GM18861 (cell line): ENCODE measurements around the gene TMIE.
"Not testable (repeated sequence)": the region's sequence is repeated elsewhere in the genome, so short reads cannot be mapped to it uniquely, and the experiment has no call there.

Experiments
- ATAC-seq: cut with Tn5 transposase; IDR thresholded peaks from one replicate; pipeline ENCODE4 v1.9.1; 2021; ENCODE audit not compliant: unreplicated experiment

TMIE gene

GRCh38 chr3:46719044-46719565, 17.9 kb downstream of the TMIE start:
- no peak for ATAC-seq

- no peak for ATAC-seq
Measured at GRCh38 chr3:46719735-46720271, 18.6 kb downstream of the TMIE start.

- ATAC-seq, result no peak
Measured at GRCh38 chr3:46721009-46721408, 19.8 kb downstream of the TMIE start.

- ATAC-seq, result no peak
Measured at GRCh38 chr3:46722443-46722842, 21.3 kb downstream of the TMIE start.

- ATAC-seq, result no peak
Measured at GRCh38 chr3:46724424-46724823, 23.2 kb downstream of the TMIE start.

- no peak for ATAC-seq
Measured at GRCh38 chr3:46725621-46726314, 24.6 kb downstream of the TMIE start.

DNA sequence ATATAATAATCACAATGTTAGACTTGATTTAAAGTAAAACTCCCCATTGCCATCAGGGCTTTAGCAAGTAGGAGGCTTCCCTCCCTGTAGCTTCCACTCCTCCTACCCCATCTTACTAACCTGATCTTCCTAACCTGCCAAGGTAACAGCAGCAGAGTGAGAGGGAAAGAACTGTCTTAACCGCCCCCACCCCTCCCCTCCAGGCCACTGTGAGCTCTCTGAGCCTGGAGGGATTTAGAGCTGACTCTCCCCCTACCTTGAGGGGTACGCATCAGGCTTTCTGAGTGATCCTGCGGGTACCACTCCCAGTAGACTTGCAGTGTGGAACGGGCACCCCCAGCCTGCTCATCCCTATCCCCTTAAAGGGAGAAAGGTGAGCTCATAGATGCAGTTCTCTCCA, 27.8 kb downstream of the TMIE start:
- no peak for ATAC-seq

DNA sequence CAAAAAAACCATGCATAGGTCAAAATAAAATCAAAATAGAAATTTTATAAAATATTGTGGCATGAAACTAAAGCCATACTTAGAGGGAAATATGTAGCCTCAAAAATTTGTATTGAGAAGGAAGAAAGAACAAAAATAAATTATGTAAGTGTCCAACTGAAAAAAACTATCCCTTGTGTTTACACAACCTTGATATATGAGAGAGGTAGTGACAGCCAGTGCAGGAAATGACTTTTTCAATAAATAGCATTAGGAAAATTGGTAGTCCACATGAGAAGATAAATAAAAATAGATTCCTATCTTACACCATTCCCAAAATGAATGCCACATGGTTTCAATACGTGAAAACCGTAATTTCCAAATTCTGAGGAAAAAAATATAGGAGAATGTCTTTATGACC, 29.6 kb downstream of the TMIE start:
- no peak for ATAC-seq

- ATAC-seq, result no peak
Measured at GRCh38 chr3:46731795-46732194, 30.6 kb downstream of the TMIE start.

DNA sequence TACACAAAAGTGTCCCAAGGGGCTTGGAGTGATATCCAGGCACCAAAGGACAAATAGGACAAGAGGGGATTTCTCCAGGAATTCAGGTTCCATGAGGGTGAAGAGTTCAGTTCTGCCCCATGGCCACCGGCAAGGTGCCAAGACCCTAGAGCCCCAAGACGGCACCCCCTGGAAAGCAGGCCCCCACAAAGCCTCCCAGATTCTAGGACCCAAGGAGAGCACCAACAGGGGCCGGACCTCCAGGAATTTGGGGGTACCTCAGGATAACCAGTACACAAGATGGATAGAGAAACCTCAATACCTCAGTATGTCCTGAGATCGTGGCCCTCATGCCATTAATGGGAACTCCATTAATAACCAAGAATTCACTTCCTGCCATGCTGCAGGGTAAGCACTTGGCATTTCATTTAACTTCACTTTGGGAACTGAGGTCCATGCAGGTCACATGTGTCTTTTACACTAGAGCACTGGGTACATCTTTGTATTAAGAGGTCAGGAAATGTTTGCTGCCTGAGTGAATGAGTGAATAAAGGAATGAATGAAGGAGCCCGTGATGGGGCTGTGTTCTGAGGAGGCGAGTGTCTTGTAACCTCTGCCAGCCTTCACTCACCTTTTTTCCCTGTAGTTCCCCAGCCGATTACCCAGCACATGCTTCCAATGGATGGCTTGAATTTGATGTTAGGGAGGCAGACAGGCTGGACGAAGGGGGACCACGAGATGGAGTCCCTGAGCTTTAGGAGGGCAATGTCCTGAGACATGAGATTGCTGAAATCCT, 32.0 kb downstream of the TMIE start:
- ATAC-seq, result no peak

DNA sequence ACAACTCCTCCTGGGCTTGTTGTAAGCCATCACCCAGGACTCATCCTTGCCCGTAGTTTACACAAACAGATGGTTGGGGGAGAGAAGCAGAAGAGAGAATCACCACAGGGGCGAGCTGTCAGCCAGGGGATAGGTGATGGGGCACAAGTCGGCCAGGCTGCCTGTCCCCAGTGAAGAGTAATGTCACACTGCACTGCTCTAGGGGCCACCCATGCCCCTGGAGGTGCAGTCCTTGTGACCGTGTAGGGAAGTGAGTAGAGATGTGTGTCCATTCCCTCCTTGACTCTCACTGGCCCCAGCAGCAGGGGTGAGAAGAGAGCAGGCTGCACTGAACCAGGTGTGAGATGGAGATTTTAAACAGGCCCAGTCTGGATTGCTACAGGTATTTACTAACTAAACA, 33.6 kb downstream of the TMIE start:
- no peak for ATAC-seq

- no peak for ATAC-seq
Measured at GRCh38 chr3:46736006-46736872, 35.0 kb downstream of the TMIE start.

- no peak for ATAC-seq
Measured at GRCh38 chr3:46737329-46737731, 36.1 kb downstream of the TMIE start.

GRCh38 chr3:46739565-46739964, 38.4 kb downstream of the TMIE start:
- ATAC-seq, result not testable (repeated sequence)

DNA sequence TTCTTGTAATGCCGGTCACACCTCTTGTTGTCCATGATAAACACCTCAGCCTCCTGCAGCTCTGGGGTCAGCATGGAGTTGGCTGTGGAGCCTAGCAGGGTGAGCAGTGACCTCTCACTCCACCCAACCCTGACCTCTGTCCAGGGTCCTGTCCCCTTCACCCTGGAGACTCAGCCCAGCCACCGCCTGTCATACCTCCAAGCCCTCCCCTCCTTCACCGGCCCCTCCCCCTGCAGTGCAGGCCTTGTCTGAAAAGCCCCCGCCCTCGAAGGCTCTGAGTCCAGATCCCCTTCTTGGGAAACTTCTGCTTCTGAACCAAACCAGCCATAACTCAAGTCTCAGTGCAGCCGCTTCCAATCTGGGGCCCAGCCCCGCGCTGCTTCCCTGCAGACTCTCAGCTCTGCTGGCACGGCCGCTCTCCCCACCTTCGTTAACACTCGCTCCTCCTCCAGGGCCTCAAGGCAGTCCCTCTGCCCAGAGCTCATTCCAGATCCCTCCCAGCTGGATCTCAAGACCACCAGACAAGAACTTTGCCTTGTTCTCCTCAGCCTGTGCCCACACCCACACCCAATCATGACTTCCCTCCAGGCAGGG, 41.9 kb downstream of the TMIE start:
- no peak for ATAC-seq

GRCh38 chr3:46746711-46747110, 45.5 kb downstream of the TMIE start:
- no peak for ATAC-seq

DNA sequence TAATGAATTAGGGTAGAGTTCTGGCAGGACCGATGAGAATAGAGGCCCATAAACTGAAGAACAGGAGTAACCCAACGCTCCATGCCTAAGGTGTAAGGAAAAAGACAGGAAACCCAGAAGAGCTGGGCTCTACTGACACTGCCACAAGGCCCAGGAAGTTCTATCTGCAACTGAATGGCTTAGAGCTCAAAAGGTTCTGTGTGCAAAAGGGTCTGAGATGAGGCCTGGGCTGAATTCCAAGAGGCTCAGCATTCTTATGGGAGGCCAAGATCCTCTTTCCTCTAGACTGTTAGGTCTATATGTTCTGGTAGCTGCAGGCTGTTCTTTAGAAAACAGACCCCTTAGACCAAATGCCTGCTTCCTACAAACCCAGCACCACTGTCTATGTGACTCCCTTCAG, 47.0 kb downstream of the TMIE start:
- no peak for ATAC-seq

- no peak for ATAC-seq
Measured at GRCh38 chr3:46749129-46749528, 47.9 kb downstream of the TMIE start.

- ATAC-seq, result no peak
Measured at GRCh38 chr3:46750555-46751038, 49.4 kb downstream of the TMIE start.

GRCh38 chr3:46753127-46753526, 51.9 kb downstream of the TMIE start:
- not testable (repeated sequence) for ATAC-seq

- no peak for ATAC-seq
Measured at GRCh38 chr3:46755646-46756045, 54.5 kb downstream of the TMIE start.
